ENCODE data around the gene MCRS1. TPM values are rescaled to one million over a fixed set of nuclear protein-coding genes. Genes with fewer than 3 reads are reported as not detected.

The MCRS1 gene
- total RNA-seq, 1 experiment from 2014 or later: 88.6 TPM

- Histone ChIP-seq H3K4me1 (ENCODE audit: control insufficient read depth, insufficient read depth, low read length) (peaks cover 5% of the 10 kb centered on the region), H3K27ac (ENCODE audit: low read length) (no peak overlapping the region), H3K27me3 (ENCODE audit: control insufficient read depth, insufficient read depth, low read length) (no peaks in the 10 kb centered on the region), H3K4me3 (ENCODE audit: low read depth in 2 of 2, low read length in 2 of 2) (no peak overlapping the region), H3K9me3 (ENCODE audit: control insufficient read depth, insufficient read depth, low read depth, low read length) (no peaks in the 10 kb centered on the region), H3K36me3 (ENCODE audit: control insufficient read depth, insufficient read depth, low read length) (peaks cover under 1% of the 10 kb centered on the region)
- no peak for DNase-seq (ENCODE audit: low read depth, low spot score)
- ATAC-seq: no peak
- TF ChIP-seq SIN3A (IDR thresholded peaks at IDR 0.05; ENCODE audit: borderline replicate concordance, insufficient read depth, low read depth, low read length) (no peak), POLR2AphosphoS5 (IDR thresholded peaks at IDR 0.05; ENCODE audit: low read depth, low read length) (no peak), TCF7L2 (IDR thresholded peaks at IDR 0.05; ENCODE audit: low read depth, low read length) (no peak), CTCF (IDR thresholded peaks at IDR 0.05) (no peak), REST (IDR thresholded peaks at IDR 0.05; ENCODE audit: insufficient read depth in 1 of 2, low read depth in 2 of 2, low read length in 1 of 2) (no peak)
- ChIA-PET CTCF (no interaction called here), POLR2A (no interaction called here)
- intact Hi-C loops (cut with micrococcal nuclease; ENCODE audit: unreplicated experiment): no loop called here
- no TSS peak for BruUV-seq (replicated peaks)
- in situ Hi-C loops (cut with HindIII; ENCODE audit: low pct_unique_long_range_greater_than_20kb, low sequenced_read_pairs): no loop called here
Measured at GRCh38 chr12:49562233-49562632, 5.7 kb downstream of the MCRS1 start.

- TF ChIP-seq REST (IDR thresholded peaks at IDR 0.05; ENCODE audit: insufficient read depth in 1 of 2, low read depth in 2 of 2, low read length in 1 of 2): no peak
- TF ChIP-seq CTCF (IDR thresholded peaks at IDR 0.05): no peak
- TF ChIP-seq TCF7L2 (IDR thresholded peaks at IDR 0.05; ENCODE audit: low read depth, low read length): no peak
- ATAC-seq (no peak), DNase-seq (ENCODE audit: low read depth, low spot score) (no peak)
- Histone ChIP-seq H3K36me3 (ENCODE audit: control insufficient read depth, insufficient read depth, low read length) (no peaks in the 10 kb centered on the region; the same call in 1 of the 2 replicates), H3K9me3 (ENCODE audit: control insufficient read depth, insufficient read depth, low read depth, low read length) (no peaks in the 10 kb centered on the region), H3K27me3 (ENCODE audit: control insufficient read depth, insufficient read depth, low read length) (no peaks in the 10 kb centered on the region), H3K4me3 (ENCODE audit: low read depth in 2 of 2, low read length in 2 of 2) (no peak overlapping the region), H3K27ac (ENCODE audit: low read length) (no peak overlapping the region), H3K4me1 (ENCODE audit: control insufficient read depth, insufficient read depth, low read length) (no peaks in the 10 kb centered on the region)
- in situ Hi-C loops (cut with HindIII; ENCODE audit: low pct_unique_long_range_greater_than_20kb, low sequenced_read_pairs): no loop called here
- intact Hi-C loops (cut with micrococcal nuclease; ENCODE audit: unreplicated experiment): no loop called here
- no TSS peak for BruUV-seq (replicated peaks)
- ChIA-PET CTCF (no interaction called here), POLR2A (no interaction called here)
Measured at GRCh38 chr12:49560695-49561094, 7.2 kb downstream of the MCRS1 start.
